ENCODE results near the gene MICU1.

MICU1 gene

DNA sequence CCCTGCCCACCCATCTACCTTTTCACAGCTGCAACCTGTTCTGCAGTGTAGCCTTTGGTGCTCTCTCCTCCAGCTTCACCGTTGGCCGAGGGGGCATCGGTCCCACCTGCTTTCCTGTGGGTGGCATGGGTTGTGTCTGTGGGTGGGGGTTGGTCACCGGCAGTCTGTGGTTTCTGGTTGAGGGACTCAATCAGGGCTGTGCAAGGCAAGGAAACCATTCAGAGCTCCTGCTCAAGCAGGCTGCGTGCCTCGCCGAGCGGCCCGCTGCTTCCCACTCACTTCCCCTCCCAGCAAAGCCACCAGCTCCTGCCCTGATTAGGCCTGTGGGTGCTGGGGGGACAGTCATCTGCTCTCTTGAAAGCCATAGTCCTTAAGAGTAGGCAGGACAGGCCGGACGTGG is 280.9 kb downstream of the MICU1 start:
- DNase-seq (ENCODE audit: low read depth) = no peak

DNA sequence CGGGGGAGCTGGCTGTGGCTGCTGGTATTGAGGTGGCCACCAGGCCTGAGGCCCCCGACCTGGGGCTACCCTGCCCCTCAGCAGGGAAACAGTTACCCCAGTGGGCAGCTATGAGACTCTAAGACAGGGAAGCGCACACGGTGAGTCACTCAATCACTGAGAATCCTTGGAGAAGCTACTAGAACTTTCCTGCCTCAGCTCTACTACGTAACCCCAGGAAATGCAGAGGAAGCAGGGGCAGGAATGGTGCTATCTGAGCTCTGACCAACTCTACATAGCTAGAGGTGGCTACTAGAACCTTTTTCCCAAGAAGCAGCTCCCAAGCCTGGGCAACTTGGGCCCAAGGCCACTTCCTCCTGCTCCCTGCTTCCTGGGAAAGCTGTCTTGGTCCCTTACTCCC is 283.0 kb downstream of the MICU1 start:
- DNase-seq (ENCODE audit: low read depth) = no peak

- peak; percentile 61 for DNase-seq (ENCODE audit: low read depth)
Measured at GRCh38 chr10:72340510-72341261, 285.2 kb downstream of the MICU1 start.

- DNase-seq (ENCODE audit: low read depth) = no peak
Measured at GRCh38 chr10:72338180-72338579, 287.7 kb downstream of the MICU1 start.

GRCh38 chr10:72337722-72338121 is 288.2 kb downstream of the MICU1 start:
- no peak for DNase-seq (ENCODE audit: low read depth)

DNA sequence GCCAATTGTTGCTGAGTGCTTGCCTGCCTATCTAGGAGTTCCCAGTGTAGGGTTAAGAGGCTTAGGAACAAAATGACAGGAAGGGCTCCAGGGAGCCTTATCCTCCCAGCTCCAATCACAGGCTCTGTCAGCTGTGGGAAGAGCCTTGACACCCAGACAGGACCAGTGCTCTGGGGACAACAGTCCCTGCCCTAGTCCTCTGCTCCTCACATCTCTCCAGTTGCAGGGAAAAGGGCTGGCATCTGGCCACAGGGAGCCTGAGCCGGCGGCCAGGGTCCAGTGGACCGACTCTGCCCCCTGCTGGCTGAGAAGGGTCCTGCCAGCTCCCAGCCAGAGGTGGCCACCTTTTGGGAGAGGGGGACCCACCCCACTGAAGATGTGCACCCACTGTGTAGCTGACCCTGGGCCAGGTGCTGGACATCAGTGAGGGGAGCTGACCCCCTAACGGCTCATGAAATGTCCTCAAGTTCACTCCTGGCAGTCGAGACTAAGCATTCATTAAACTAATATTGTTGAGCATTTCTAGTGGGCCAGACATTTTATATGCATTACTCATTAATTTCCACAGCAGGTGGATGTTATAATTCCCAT is 288.7 kb downstream of the MICU1 start:
- DNase-seq (ENCODE audit: low read depth) = peak; percentile 75

GRCh38 chr10:72336259-72337038 is 289.4 kb downstream of the MICU1 start:
- DNase-seq (ENCODE audit: low read depth) = no peak

GRCh38 chr10:72335394-72336258 is 290.3 kb downstream of the MICU1 start:
- no peak for DNase-seq (ENCODE audit: low read depth)

GRCh38 chr10:72334825-72335393 is 291.0 kb downstream of the MICU1 start:
- no peak for DNase-seq (ENCODE audit: low read depth)

GRCh38 chr10:72334196-72334824 is 291.6 kb downstream of the MICU1 start:
- DNase-seq (ENCODE audit: low read depth) = no peak

GRCh38 chr10:72333112-72334015 is 292.5 kb downstream of the MICU1 start:
- DNase-seq (ENCODE audit: low read depth) = no peak

DNA sequence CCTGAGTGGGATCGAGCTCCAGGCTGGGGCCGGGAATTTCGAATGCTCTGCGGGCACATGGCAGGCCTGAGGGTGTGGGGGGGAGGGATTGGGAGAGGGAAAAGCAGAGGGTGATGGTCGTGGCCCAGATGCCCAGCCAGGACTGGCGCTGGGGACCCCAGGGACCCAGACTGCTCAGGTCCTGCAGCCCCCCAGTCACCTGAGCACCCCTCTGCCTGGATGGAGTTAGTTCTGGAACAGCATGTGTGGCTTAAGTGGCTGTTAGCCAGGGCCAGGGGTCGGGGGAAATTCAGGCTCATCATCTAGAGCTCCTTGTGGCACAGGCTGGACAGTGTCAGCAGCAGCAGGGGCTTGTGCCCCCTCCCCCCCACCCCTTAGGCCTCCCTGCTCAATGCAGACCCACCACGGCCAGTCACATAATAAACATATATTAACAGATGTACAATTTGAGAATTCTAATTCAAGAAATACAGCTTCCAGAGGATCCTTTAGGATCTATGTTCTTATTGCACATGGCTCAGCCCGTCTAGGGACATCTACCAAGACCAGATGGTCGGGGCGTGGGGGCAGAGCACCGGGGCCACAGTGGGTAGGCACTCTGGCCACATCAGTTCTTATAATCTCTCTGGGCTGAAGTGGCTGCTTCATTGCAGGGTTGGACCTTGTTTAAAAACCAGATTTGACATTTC is 293.3 kb downstream of the MICU1 start:
- DNase-seq (ENCODE audit: low read depth) = no peak

DNA sequence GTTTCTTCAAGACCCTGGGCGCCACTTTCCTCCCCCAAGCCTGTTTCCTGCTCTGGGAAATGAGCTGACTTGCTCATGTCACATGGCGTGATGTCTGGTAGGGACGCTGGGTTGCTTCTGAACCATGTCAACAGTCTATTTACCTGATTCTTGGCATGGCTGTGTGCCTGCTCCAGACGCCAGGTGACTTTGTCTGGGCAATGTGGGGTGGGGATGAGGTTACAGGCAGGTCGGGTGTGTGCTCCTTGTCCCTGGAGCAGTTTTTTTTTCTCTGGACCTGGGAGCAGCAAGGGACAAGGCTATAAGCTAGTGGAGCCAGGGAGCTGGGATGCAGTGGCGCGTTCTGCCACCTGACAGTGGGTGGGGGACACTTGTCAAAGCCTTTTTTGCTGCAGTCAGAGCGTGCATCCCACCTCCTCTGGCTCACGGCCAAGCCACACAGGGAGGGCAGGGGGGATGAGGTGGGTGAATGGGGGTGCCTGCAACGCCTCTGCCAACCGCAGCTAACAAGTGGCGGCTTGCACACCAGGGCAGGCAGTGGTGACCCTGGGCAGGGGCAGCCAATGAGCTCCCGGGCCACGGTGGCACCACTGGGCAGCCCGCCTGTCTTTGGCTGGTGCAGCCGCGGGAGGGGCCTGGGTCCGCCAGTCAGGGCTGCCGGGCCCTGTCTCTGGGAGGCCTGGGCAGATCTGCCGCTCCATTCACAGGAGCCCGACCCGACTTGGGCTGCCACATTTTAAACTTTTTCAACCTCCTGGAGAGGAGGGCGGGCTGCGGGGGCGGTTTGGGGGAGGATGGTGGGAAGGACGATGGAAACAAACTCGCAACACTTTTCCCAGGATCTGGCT is 294.1 kb downstream of the MICU1 start:
- DNase-seq (ENCODE audit: low read depth) = peak; percentile 78

GRCh38 chr10:72330069-72330426 is 295.8 kb downstream of the MICU1 start:
- DNase-seq (ENCODE audit: low read depth) = no peak

- DNase-seq (ENCODE audit: low read depth) = no peak
Measured at GRCh38 chr10:72329290-72330068, 296.4 kb downstream of the MICU1 start.

- no peak for DNase-seq (ENCODE audit: low read depth)
Measured at GRCh38 chr10:72328829-72329204, 297.1 kb downstream of the MICU1 start.

DNA sequence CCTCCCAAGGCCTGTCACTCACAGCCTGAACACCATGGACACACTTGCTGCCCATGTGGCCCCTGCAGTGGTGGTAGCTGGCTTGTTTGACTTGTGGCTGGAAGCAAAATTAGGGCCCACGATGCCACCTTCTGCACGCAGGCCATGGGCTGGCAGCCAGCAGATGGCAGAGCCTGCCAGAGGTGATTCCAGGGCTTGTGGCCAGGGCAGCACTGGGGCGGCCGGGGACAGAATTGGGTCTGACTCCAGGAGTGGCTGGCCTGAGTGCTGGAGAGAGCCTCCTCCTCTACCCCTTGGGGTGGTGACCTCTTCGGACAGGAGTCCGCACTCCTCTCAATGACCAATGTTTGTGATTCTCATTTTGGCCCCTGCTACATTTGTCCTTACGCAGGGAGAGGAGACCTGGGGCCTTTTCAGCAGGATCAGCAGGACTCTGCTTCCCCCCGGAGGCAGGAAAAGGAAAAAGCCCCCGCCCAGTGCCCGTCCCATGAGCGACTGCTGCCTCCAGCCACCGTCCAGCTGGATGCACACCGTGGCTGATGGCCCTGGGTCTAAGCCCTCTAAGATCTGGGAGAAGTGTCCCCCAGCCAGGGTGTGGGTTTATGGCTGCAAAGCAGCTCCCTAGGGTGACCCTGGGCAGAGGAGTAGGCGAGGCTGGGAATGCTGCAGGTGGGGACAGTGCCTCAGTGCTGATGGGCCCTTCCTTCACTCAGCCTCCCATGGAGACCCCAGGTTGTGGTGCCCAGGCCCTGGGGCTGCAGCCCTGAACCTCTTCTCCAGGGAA is 297.6 kb downstream of the MICU1 start:
- DNase-seq (ENCODE audit: low read depth) = peak; percentile 68

All from EH (cell line).